ENCODE results near the gene KRT6A.

KRT6A gene

DNA sequence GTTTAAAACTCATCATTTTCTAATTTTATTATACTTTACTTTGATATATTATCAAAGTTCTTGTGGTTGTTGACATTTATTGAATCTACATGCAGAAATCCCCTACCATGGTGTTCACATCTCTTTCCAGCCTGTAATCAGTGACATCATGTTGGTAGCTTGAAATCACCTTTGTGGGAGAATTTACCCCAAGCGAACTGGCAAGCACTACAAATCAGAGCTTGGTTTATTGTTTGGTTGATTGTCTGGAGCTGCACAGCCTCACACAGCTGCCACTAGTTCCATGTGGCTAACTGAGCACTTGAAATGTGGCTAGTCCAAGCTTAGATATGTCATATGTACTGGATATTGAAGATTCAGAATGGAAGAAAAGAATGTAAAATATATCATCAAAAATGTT is 42.5 kb upstream of the KRT6A start:
- H3K4me3 ChIP-seq (ENCODE audit: low read length) = no peak overlapping the region
- TF ChIP-seq, protein P1, sequence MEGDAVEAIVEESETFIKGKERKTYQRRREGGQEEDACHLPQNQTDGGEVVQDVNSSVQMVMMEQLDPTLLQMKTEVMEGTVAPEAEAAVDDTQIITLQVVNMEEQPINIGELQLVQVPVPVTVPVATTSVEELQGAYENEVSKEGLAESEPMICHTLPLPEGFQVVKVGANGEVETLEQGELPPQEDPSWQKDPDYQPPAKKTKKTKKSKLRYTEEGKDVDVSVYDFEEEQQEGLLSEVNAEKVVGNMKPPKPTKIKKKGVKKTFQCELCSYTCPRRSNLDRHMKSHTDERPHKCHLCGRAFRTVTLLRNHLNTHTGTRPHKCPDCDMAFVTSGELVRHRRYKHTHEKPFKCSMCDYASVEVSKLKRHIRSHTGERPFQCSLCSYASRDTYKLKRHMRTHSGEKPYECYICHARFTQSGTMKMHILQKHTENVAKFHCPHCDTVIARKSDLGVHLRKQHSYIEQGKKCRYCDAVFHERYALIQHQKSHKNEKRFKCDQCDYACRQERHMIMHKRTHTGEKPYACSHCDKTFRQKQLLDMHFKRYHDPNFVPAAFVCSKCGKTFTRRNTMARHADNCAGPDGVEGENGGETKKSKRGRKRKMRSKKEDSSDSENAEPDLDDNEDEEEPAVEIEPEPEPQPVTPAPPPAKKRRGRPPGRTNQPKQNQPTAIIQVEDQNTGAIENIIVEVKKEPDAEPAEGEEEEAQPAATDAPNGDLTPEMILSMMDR (conservative IDR thresholded peaks at IDR 0.05; ENCODE audit: low read depth, low read length) = no peak
- DNase-seq (ENCODE audit: low read depth) = no peak

DNA sequence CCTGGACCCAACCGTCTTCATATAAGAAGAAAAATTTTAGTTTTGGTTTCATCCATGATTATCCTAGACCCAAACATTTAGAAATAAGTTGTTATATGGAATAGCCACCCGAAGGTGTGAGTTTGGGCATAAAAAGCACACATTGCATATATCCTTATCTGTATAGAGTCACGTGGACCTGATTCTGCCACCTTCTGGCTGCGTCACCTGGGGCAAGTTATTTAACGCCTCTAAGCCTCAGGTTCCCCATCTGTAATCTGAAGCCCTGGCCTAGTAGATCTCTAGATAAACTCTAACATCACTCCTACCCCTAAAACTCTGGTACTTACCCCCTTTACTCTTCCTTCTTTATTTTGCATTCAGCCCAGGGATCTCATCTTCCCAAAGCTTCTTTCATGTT is 41.4 kb upstream of the KRT6A start:
- no peak overlapping the region for H3K4me3 ChIP-seq (ENCODE audit: low read length)
- no peak for DNase-seq (ENCODE audit: low read depth)
- TF ChIP-seq, protein P1 (conservative IDR thresholded peaks at IDR 0.05; ENCODE audit: low read depth, low read length) = no peak

DNA sequence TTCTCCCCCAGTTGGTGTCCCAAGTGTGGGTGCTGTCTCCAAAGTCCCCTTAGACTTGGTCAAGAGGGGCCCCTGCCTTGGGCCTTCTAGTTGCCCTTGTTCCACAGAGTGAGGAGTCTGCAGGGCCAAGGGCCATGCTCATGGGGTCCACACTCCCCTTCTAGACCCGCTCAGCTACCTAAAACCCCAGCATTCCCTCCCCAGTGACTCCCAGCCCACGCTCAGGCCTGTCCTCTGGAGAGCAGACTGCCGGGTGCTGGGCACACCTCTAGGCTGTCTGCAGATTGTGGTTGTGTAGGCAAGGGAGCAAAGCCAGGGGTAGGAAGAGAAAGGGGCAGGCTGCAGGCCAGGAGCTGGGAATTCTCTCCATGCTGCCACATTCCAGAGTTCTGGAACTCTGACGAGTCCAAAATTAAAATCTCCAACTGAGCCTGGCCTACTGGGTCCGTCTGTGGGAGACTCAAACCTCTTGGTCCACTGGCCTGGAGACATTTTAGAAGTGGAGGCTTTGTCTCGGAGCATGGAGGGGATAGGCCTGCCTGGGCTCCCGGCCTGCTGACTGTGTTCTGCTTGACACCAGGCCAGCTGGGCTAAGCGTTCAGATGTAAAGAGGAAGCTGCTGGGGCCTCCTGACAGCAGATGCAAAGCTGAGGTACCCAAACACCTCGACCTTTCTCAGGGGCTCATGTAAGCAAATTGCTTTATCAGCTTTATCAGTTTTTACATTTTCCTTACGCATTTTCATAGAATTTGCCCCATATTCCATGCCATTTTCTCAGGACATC is 40.8 kb upstream of the KRT6A start:
- no peak for DNase-seq (ENCODE audit: low read depth)
- no peak overlapping the region for H3K4me3 ChIP-seq (ENCODE audit: low read length)
- TF ChIP-seq, protein P1 (conservative IDR thresholded peaks at IDR 0.05; ENCODE audit: low read depth, low read length) = no peak

DNA sequence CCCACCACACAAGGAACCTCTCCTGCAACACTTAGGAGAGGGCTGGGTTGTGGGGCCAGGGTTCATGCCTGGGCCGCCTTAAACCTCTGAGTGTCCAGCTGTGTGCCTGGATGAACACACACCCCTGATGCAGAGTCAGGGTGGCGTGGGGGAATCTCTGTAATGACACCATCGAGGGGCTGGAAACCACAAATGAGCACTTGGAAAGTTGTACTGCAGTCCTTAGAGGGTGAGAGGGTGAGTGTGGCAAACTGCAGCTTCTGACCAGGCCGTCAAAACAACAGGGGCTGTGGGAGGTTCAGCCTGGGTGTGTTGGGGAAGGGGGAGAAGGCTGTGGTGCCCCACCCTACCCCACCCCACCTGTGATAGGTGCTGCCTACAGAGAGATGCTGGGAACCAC is 39.6 kb upstream of the KRT6A start:
- TF ChIP-seq, protein P1 (conservative IDR thresholded peaks at IDR 0.05; ENCODE audit: low read depth, low read length) = no peak
- no peak overlapping the region for H3K4me3 ChIP-seq (ENCODE audit: low read length)

GRCh38 chr12:52531566-52532300 is 38.7 kb upstream of the KRT6A start:
- DNase-seq (ENCODE audit: low read depth) = no peak
- TF ChIP-seq, protein P1 (conservative IDR thresholded peaks at IDR 0.05; ENCODE audit: low read depth, low read length) = no peak
- H3K4me3 ChIP-seq (ENCODE audit: low read length) = no peak overlapping the region

More for the DNA sequence above, 39.6 kb upstream of the KRT6A start:
- no peak for DNase-seq (ENCODE audit: low read depth)

- no peak for DNase-seq (ENCODE audit: low read depth)
- no peak overlapping the region for H3K4me3 ChIP-seq (ENCODE audit: low read length)
- TF ChIP-seq, protein P1 (conservative IDR thresholded peaks at IDR 0.05; ENCODE audit: low read depth, low read length) = no peak
Observed at GRCh38 chr12:52530905-52531304, 37.8 kb upstream of the KRT6A start.

All from retinal pigment epithelial cell (primary cell).